Lung (tissue), 12 donors: ENCODE results near the gene SLC29A2. TPM values are rescaled to one million over a fixed set of nuclear protein-coding genes. Genes with fewer than 3 reads are reported as not detected.
A peak's percentile ranks its signal among the peaks of the same experiment; 100 is the strongest.
"Not testable (repeated sequence)": the region's sequence is repeated elsewhere in the genome, so short reads cannot be mapped to it uniquely, and the experiment has no call there.

Experiments used
- ATAC-seq: fragments of 200-7000 bp; cut with Tn5 transposase; one replicate; pipeline ENCODE4 v1.9.1; 2020; ENCODE audit warnings: moderate number of reproducible peaks; ENCODE audit not compliant: insufficient read depth, low FRiP score
- DNase-seq, 3 donors: peaks; one replicate each; pipeline ENCODE4 v3.0.0-alpha.2; 2013 to 2017
- H3K27ac ChIP-seq, 2 donors: one replicate each; pipeline ENCODE4 v1.5.1; 2013; ENCODE audit warnings: mild to moderate bottlenecking in 2 of 2, moderate library complexity in 2 of 2, control low read depth in 1 of 2, inconsistent platforms in 1 of 2, low read depth in 1 of 2, low read length in 1 of 2
- H3K27me3 ChIP-seq, 3 donors: one replicate each; pipeline ENCODE4 v1.5.1; 2013; ENCODE audit warnings: low read length in 2 of 3; ENCODE audit not compliant: control insufficient read depth in 3 of 3, insufficient read depth in 3 of 3
- H3K36me3 ChIP-seq, 4 donors: one replicate each; pipeline ENCODE4 v1.5.1; 2013; ENCODE audit warnings: low read length in 4 of 4, mild to moderate bottlenecking in 1 of 4, moderate library complexity in 1 of 4; ENCODE audit not compliant: control insufficient read depth in 4 of 4, insufficient read depth in 4 of 4
- H3K4me1 ChIP-seq, 5 donors: one replicate each; pipeline ENCODE4 v1.5.1; 2013; ENCODE audit warnings: low read length in 5 of 5, mild to moderate bottlenecking in 2 of 5, moderate library complexity in 1 of 5; ENCODE audit not compliant: control insufficient read depth in 5 of 5, insufficient read depth in 5 of 5
- H3K4me3 ChIP-seq: one replicate; pipeline ENCODE4 v1.5.1; 2013; ENCODE audit warnings: mild to moderate bottlenecking, control low read depth, moderate library complexity
- H3K9ac ChIP-seq, 2 donors: one replicate each; pipeline ENCODE4 v1.5.1; 2013; ENCODE audit warnings: low read length in 2 of 2, control low read depth in 1 of 2; ENCODE audit not compliant: insufficient read depth in 1 of 2
- H3K9me3 ChIP-seq, 4 donors: one replicate each; pipeline ENCODE4 v1.5.1; 2013; ENCODE audit warnings: low read length in 3 of 4, mild to moderate bottlenecking in 1 of 4, moderate library complexity in 1 of 4; ENCODE audit not compliant: control insufficient read depth in 4 of 4, insufficient read depth in 3 of 4
- CTCF ChIP-seq: IDR thresholded peaks from 2 replicates; pipeline ENCODE4 v1.5.1; 2012; ENCODE audit warnings: mild to moderate bottlenecking; ENCODE audit errors: control extremely low read depth, extremely low read depth
- WGBS, 2 donors: extraction: QIAGEN DNeasy Blood & Tissue Kit; methylation state at CpG; one replicate each; pipeline ENCODE4 v1.1.7; 2013; 5-methylcytosine and 5-hydroxymethylcytosine counted together
- polyA plus RNA-seq, 2 donors: library from polyadenylated mRNA; stranded (reverse); fragments of 200-250 nt; gene quantifications; one replicate each; pipeline ENCODE4 v1.2.1, GENCODE V29; 2013
- total RNA-seq, 2 donors: library from RNA; depleted of rRNA in 1 of 2; stranded (reverse); fragments of >200 nt in 1 of 2; gene quantifications; one replicate each; pipeline ENCODE4 v1.2.1, GENCODE V29; 2014 to 2021
- donor health status: control.
- donor health status: control.
- donor health status: Bipolar disorder and iron deficiency.
- donor health status: healthy.
- donor health status: DM: yes; HTN: yes; CAD: no.

The SLC29A2 gene
- total and polyA plus RNA-seq, 4 donors, result 6.5 to 19.4 (median 13.7) TPM

- no peak for ATAC-seq
- DNase-seq, result peak; percentile 58 to 79 (median 65)
- no peak for TF ChIP-seq CTCF
- H3K4me3 ChIP-seq, result no peak overlapping the region
- 77 to 83% methylated on average over 10 of the region's 10 CpGs for WGBS, 2 donors
- peak overlapping the region in 1 of 2 donors; percentile 8 for H3K9ac ChIP-seq
- no peaks in the 10 kb centered on the region for H3K9me3 ChIP-seq
- H3K27ac ChIP-seq, result no peak overlapping the region
- no peaks in the 10 kb centered on the region for H3K27me3 ChIP-seq
- H3K36me3 ChIP-seq, result no peaks in the 10 kb centered on the region
- peaks cover 2 to 48% (median 22%) of the 10 kb centered on the region in 5 donors for H3K4me1 ChIP-seq
These were observed 46.9 kb downstream of the SLC29A2 start for GRCh38 chr11:66324664-66325063.

DNA sequence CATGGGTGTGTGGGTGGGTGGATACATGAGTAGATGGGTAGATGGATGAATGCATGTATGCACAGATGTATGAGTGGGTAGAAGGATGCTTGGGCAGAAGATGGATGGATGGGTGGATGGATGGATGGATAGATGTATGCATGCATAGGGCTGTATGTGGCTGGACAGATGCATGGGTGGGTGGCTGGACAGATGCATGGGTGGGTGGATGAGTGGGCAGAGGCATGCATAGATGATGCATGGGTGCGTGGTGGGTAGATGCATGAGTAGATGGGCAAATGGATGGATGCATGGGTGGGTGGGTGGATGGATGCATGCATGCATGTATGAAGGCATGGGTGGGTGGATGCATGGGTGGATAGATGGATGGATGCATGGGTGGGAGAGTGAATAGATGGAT lies 47.9 kb downstream of the SLC29A2 start:
- no peaks in the 10 kb centered on the region for H3K27me3 ChIP-seq
- no peak overlapping the region for H3K4me3 ChIP-seq
- ATAC-seq (no peak), DNase-seq (no peak)
- H3K4me1 ChIP-seq, result peaks cover 2 to 50% (median 26%) of the 10 kb centered on the region in 5 donors
- 93 to 100% methylated on average over 1 of the region's 1 CpG for WGBS, 2 donors
- no peak overlapping the region for H3K27ac ChIP-seq
- H3K9me3 ChIP-seq, result no peaks in the 10 kb centered on the region
- no peak for TF ChIP-seq CTCF
- H3K36me3 ChIP-seq, result no peaks in the 10 kb centered on the region
- H3K9ac ChIP-seq, result no peak overlapping the region

DNA sequence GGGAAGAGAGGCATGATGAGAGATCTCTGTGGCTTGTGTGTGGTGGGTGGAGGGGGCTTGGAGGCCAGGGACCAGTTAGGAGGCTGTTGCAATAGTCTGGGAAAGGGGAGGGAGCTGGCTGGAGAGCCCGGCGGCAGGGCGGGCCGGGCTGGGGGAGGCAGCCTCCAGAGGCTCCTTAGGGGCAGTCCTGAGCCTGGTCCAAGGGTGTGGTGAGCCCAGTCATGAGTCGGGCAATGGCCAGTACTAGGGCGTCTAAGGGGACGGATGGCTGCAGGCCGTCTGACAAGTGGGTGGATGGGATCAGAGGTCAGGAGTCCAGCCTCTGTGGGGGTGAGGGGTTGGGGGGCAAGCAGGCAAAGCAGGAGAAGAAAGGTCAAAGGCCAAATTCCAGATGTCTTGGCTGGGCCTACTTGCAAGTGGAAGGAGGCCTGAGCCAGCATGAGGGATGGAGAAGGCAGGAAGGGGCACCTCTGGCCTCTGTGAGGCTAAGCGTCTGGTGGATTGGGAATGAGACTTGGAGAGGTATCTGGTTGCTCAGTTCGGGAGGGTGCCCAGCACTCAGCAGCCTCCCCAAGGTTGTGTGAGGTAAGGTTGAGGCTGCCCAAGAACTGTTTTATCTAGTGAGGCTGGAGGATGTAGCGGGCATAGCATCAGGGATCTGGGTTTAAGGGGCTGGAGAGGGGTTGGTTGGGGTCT lies 48.7 kb downstream of the SLC29A2 start:
- TF ChIP-seq CTCF, result no peak
- 80 to 91% methylated on average over 11 of the region's 11 CpGs for WGBS, 2 donors
- no peak overlapping the region for H3K27ac ChIP-seq
- H3K9me3 ChIP-seq, result no peaks in the 10 kb centered on the region
- no peaks in the 10 kb centered on the region for H3K36me3 ChIP-seq
- no peaks in the 10 kb centered on the region for H3K27me3 ChIP-seq
- H3K4me3 ChIP-seq, result no peak overlapping the region
- no peak overlapping the region for H3K9ac ChIP-seq
- ATAC-seq (no peak), DNase-seq (no peak)
- H3K4me1 ChIP-seq, result peaks cover 2 to 50% (median 31%) of the 10 kb centered on the region in 5 donors

DNA sequence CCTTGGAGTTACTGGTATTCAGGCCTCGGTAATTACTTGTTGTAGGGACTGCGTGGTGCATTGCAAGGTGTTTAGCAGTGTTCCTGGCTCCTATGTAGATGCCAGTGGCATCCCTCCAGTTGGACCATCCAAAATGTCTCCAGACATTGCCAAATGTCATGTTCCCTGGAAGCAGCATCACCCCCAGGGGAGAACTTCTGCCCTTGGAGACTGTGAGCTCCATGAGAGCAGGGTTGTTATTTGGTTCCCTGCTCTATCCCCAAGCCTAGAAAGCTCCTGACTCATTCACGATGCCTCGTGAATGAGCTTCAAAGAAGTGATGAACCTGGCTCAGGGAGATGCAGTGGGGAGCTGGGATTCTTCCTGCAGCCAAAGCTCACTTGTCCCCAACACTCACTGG lies 50.0 kb downstream of the SLC29A2 start:
- Histone ChIP-seq H3K27me3 (no peaks in the 10 kb centered on the region), H3K27ac (no peak overlapping the region), H3K36me3 (no peaks in the 10 kb centered on the region), H3K9ac (no peak overlapping the region), H3K4me1 (peaks cover 0 to 46% (median 30%) of the 10 kb centered on the region in 5 donors), H3K4me3 (no peak overlapping the region), H3K9me3 (no peaks in the 10 kb centered on the region)
- TF ChIP-seq CTCF, result no peak
- ATAC-seq (no peak), DNase-seq (no peak)
- 96% methylated on average over 4 of the region's 4 CpGs for WGBS, 2 donors

GRCh38 chr11:66320748-66321147 lies 50.8 kb downstream of the SLC29A2 start:
- not testable (repeated sequence) for H3K9ac ChIP-seq, H3K27me3 ChIP-seq, ATAC-seq, H3K9me3 ChIP-seq, H3K4me3 ChIP-seq, H3K36me3 ChIP-seq, DNase-seq, H3K27ac ChIP-seq
- WGBS, 2 donors, result 87 to 88% methylated on average over 6 of the region's 6 CpGs
- H3K4me1 ChIP-seq, result peaks cover 0 to 38% (median 30%) of the 10 kb centered on the region in 5 donors
